ENCODE data around the gene AMDHD2.
"Not testable (repeated sequence)": the region's sequence is repeated elsewhere in the genome, so short reads cannot be mapped to it uniquely, and the experiment has no call there.

AMDHD2 gene

GRCh38 chr16:2518823-2519710, 1.1 kb upstream of the AMDHD2 start:
- no peak for DNase-seq

- no peak for DNase-seq
These were observed 475 bp upstream of the AMDHD2 start for GRCh38 chr16:2519711-2520080.

DNA sequence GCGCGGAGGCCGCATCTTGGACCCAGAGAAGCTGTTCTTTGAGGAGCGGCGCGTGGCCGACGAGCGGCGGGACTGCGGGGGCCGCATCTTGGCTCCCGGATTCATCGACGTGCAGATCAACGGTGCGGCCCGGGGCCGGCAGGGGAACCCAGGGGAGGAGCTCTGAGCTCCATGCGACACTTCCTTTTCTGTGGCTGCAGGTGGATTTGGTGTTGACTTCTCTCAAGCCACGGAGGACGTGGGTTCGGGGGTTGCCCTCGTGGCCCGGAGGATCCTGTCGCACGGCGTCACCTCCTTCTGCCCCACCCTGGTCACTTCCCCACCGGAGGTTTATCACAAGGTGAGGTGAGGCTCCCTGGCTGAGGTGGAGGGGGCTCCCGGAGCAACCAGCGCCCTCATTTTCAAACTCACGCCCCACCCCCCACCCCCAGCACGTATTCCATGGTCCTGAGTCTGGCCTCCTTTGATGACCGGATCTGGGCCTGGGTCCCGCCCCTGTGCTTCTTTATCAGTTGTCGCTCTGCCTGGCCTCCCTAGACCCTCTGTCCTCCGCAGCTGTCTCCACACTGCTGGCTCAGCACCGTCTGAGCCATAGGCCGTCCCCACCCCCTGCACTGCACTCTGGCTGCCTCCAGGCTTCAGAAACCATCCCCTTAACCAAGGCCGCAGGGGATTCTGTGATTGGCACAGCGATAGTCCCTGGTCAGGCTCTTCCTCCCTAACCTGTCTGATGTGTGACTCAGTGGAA, 787 bp downstream of the AMDHD2 start:
- DNase-seq: no peak

- no peak for DNase-seq
These were observed 3.6 kb downstream of the AMDHD2 start for GRCh38 chr16:2523801-2524231.

DNA sequence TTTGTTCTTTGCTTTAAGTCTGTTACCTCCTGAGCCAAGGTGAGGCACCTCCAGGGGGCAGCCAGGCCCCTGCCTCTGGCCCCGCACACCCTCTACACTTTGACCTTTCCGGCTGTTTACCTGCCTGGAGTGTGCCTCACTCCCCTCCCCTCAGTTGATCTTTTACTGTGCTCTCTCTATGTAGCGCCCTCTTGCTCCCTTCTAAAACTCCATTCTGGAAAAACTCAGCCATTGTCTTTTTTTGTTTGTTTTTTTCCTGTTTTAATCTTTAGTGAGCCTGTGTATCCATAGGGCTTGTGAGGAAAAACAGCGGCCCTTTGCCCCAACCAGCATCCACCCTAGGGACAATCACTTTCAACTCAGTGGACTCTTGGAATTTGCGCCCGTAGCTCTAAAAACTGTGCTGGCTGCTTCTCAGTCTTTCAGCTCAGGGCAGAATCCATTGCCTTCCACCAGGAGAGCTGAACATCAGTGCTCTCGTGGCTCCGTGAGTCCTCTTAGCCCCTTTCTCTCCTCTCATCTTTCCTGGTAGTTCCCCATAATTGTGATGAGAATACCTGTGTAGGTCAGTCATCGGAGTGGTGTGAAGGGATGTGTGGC, 4.3 kb downstream of the AMDHD2 start:
- DNase-seq: no peak

GRCh38 chr16:2526135-2526534, 6.0 kb downstream of the AMDHD2 start:
- DNase-seq: no peak

DNA sequence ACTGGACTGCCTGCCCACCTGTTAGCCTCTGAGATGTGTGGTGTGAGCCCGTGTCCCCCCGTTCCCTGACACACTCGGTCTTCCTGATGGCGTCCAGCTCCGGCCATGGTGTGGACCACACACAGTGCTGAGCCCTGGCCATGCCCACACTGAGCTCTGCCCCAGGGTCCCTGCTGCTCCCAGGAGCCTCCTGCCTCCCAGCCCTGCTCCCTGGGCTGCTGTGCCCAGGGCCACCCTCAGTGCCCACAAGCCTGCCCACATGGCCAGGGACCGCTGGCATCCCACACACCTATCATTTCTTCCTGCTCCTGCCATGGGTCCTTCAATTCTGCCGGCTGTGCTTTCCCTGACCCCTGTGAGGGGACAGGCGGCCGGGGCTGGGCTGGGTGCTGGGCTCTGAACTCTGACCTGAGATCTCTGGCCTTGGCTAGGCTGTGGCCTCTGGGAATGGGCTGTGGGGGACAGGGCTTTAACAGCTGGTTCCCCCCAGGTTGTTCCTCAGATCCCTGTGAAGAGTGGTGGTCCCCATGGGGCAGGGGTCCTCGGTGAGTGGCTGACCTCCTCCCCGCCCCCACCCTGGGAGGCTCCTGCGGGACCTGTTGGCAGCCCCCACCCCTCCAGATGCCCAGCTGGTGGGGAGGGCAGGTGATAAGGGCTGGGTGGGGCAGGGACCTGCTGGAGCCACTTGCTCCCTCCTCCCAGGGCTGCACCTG, 7.1 kb downstream of the AMDHD2 start:
- no peak for DNase-seq

GRCh38 chr16:2527784-2528100, 7.6 kb downstream of the AMDHD2 start:
- DNase-seq: no peak

DNA sequence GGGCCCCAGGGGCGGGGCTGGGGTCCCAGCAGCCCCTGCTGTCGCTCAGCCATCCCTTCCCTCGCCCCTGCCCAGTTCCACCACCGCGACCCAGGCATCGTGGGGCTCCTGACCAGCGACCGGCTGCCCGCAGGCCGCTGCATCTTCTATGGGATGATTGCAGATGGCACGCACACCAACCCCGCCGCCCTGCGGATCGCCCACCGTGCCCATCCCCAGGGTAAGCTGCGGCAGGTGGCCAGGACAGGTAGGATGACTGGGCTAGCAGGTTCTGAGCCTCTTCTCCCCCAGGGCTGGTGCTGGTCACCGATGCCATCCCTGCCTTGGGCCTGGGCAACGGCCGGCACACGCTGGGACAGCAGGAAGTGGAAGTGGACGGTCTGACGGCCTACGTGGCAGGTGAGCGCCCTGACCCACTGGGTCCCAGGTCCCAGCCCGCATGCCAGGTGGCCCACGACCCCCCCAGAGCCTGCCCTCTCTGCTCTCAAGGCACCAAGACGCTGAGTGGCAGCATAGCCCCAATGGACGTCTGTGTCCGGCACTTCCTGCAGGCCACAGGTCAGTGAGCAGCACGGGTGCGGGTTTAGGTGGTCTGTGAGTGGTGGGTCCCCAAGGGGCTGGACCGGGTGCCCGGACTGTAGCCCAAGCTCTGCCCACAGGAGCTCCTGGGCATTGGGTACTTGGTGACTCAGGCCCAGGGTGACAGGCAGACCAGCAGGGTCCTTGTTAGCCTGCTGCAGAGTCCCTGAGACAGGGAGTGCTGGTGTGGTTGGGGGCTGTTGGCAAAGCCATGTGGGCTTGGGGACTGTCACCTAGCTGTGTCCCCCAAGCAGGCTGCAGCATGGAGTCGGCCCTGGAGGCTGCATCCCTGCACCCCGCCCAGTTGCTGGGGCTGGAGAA, 8.2 kb downstream of the AMDHD2 start:
- no peak for DNase-seq

DNA sequence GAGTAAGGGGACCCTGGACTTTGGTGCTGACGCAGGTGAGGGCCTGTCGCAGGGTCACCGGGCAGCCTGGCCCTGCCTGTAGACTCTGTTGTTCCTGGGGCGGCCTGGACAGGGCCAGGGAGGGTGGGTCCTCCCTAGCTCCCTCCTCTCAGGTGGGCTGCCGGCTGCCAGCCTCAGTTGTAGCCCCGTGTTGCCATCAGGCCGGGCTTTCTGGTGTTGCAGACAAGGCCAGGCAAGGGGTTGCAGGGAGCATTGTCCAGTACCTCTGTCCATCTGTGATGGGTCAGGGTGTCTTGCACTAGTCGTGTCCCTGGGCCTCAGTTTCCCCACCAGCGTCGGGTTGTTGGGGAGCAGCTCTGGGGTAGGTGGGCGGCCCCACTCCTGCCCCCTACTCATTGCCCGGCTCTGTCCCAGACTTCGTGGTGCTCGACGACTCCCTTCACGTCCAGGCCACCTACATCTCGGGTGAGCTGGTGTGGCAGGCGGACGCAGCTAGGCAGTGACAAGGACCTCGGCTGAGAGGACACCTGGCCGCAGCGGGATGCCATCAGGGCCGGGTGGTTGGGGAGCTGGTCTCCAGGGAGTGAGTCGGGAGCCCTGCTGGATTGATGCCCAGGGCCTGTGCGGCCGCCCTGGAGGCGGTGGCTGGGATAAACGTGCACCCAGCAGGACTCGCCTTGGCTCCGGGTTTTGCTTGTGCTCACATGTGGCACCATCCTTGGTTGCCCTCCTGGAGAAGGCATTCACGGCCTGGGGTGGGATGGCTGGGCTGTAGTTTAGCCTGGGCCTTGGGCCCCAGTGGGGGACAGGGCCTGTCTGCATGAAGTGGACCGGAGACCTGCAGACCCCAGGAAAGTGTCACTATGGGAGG, 9.1 kb downstream of the AMDHD2 start:
- DNase-seq: no peak

GRCh38 chr16:2529961-2530628, 9.9 kb downstream of the AMDHD2 start:
- DNase-seq: no peak

DNA sequence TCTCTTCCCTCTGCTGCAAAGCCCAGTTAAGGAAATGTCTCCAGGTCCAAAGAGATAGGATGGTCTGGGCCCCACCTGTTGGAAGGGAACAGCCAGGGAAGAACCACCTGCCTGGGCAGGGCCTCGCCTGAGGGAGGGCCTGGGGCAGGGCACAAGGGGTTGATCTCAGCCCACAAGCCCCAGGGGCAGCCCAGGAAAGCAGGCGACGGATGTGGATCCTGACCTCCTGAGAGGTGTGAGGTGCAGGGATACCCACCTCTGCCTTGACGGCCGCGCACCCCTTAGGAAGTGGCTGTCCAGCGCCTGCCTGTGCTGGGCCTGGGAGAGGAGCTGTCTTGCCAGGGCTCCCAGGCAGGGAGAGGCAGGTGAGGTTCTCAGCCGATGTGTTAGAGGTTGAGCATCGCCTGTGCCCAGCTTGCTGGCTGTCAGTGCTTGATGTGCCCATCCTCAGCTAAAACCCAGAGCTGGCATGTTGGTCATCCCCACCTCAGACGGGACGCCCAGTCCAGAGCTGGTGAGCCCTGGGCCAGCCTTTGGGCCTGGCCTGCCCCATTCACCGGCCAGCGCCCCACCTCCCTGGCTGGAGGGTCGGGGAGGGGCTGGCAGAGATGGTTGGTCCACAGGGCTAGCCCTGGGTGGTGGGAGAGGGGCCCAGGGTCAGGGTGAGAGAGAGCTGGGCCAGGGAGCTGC, 10.6 kb downstream of the AMDHD2 start:
- DNase-seq: no peak

DNA sequence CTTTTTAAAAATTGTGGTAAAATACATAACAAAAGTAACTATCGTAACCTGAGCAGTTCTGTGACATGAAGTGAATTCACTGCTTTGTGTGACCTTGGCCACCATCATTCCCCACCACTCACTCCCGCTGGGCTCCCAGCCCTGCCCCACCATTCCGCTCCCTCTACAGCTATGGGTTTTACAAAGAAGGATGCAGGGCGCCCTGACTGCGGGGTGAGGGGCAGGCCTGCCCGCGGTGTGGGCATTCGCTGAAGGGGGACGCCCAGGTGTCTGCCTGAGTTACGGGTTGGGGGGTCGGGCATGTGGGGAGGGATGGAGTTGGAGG, 11.2 kb downstream of the AMDHD2 start, which contains the start of gene CEMP1:
TSS of gene CEMP1 (minus strand) at position 38 of the 325 bp plus-strand sequence. CDS start 335 bp downstream, outside the sequence.
- DNase-seq: no peak

DNA sequence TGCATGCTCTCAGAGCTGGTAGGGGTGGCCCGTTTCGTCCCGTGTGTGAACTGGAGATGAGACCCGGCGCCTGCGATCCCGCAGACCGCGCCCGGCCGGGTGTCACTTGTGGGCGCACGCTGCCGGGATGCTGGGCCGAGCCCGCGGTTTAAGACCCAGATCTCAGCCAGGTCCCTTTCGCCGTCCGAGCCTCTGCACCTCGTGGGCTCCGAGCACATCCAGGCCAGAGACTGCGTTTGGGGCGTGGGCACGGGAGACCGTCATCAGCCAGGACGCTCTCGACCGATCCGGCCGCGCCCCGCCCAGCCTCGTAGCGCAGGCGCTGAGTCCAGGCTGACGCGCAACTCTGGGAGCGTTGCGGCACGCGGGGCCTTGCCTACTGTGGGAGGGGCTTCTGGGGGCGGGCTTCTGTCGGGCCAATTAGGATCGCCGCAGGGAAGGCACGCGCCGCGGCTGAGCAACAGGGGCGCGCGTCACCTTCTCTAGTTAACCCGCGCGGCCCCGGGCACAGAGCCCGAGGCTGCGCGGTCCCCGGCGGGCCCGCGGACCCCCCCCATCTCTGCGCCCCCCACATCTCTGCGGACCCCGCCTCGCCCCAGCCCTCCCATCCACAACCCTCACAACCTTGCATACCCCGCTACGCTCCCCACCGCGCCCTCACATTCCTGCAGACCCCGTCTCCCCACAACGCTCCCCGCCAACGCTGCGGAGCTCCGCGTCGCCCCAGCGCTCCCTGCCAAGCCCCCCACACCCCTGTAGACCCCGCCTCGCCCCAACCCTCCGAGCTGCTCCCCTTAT, 11.7 kb downstream of the AMDHD2 start:
- DNase-seq: peak; percentile 95

DNA sequence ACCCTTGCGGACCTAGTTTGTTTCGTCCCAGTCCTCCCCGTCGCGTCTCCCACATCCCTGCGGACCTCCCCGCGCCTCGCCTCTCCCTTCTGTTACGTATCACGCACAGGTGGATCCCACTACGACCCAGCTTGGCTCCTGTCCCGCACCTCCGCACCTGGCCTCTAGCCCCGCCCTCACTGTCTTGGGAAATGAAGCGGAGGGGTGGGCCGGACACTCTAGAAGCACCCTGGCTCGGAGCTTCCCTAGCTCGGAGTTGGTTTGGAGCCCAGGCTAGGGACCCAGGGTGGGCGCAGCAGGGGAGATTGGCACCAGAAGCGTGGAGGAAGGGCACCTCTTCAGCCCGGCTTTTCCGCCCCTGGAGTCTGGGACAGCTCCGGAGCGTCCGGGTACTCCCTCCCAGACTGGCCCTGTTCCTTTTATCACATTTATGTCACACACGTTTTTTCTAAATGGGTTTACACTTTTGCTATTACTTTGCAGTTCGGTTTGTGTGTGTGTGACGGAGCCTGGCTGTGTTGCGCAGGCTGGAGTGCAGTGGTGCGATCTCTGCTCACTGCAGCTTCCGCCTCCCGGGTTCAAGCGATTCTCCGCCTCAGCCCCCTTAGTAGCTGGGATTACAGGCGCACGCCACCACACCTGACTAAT, 12.4 kb downstream of the AMDHD2 start:
- no peak for DNase-seq

GRCh38 chr16:2533142-2533755, 13.1 kb downstream of the AMDHD2 start:
- not testable (repeated sequence) for DNase-seq

- DNase-seq: no peak
These were observed 13.7 kb downstream of the AMDHD2 start for GRCh38 chr16:2533912-2534311.

GRCh38 chr16:2534335-2534734, 14.2 kb downstream of the AMDHD2 start:
- not testable (repeated sequence) for DNase-seq
